HG02588 (cell line): ENCODE results near the gene GPBAR1.
"Not testable (repeated sequence)": the region's sequence is repeated elsewhere in the genome, so short reads cannot be mapped to it uniquely, and the experiment has no call there.

Source experiments
- ATAC-seq: cut with Tn5 transposase; IDR thresholded peaks from one replicate; pipeline ENCODE4 v1.9.1; 2021; ENCODE audit warnings: mild to moderate bottlenecking, moderate library complexity; ENCODE audit not compliant: unreplicated experiment

The GPBAR1 gene

DNA sequence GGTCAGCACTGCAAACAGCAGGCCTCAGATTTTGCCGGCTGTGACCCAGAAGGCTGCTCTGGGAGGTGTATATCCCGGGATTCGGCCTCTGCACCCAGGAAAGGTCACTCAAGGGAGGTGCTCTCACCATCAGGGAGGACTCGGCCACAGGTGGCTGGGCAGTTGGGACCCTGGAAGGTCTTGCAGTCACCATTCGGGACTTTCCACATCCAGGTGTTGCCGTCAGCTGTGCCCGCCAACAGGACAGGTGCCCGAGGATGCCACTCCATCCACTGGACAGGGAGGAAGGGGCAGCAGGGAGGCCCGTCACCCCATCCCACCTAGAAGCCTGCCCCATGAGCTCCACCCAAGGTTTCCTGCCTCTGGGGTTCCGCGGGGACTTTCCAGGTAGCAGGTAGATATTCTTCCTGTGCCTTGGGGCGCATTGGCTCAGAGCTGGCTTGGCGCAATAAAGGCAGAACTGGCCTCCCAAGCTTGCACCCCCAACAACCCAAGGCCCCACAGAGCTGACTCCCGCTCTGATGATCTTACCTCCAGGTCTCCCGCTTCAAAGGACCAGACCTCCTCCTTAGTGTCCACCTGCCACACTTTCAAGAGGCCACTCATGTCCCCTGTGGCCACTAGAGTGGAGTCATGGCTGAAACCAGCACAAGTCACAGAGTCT is 5.6 kb downstream of the GPBAR1 start:
- ATAC-seq: no peak

DNA sequence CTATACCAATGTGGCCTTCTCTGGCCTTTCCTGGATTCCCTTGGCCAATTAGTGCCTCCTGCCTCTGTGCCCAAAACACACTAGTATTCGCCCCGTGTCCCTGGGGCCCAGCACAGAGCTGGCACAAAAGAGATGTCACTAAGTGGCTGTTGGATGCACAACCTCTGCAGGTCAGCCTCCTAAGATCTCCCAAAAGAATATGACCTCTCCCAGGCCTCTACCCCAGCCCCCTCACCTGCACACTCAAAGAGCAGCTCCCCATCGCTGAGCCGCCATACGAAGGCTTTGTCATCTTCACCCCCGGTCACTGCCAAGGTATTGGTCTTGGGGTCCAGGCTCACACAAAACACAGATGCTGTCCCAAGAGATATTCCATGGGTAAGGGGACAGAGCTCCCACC is 6.4 kb downstream of the GPBAR1 start:
- ATAC-seq: no peak

DNA sequence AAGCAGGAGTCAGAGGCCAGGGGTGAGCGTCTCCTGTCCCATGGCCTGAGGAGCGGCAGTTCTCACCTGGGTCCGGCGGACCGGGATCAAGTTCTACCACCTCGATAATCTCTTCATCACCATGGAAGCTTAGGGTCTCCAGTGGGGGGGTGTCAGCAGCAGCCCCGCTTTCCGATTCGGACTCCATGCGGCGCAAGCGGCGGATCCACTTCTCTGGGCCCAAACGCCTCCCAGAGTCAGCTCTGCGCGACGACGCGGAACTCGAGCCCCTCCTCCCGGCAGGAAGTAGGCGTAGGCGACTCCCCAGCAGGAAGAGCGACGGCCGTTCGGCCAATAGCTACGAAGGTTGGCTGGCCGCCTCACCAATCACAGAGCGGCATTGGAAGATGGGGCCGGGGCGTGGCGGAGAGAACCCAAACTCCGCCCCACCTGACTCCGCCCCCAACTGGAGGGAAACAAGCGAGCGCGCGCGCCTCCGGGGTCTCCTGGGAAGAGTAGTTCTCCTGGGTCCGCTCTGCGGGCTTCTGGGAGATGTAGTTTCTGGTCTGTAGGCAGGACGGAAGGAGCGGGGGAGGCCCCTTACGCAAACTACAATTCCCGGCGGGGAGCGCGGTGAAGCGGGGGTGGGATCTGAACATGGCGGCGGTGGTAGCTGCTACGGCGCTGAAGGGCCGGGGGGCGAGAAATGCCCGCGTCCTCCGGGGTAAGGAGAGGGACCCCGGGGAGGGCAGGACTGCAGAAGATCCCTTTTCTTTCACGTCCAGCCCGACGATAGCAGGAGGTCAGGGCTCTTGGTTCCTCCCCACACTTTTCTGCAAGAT is 9.3 kb downstream of the GPBAR1 start, which contains the start of the genes AAMP and PNKD:
AAMP (minus strand) TSS at position 238 of the 821 bp plus-strand sequence; CDS start at position 187, 51 bp downstream.
PNKD (plus strand) TSS at position 620 of the 821 bp plus-strand sequence; CDS start at position 637, 17 bp downstream.
- peak; percentile 85 for ATAC-seq

DNA sequence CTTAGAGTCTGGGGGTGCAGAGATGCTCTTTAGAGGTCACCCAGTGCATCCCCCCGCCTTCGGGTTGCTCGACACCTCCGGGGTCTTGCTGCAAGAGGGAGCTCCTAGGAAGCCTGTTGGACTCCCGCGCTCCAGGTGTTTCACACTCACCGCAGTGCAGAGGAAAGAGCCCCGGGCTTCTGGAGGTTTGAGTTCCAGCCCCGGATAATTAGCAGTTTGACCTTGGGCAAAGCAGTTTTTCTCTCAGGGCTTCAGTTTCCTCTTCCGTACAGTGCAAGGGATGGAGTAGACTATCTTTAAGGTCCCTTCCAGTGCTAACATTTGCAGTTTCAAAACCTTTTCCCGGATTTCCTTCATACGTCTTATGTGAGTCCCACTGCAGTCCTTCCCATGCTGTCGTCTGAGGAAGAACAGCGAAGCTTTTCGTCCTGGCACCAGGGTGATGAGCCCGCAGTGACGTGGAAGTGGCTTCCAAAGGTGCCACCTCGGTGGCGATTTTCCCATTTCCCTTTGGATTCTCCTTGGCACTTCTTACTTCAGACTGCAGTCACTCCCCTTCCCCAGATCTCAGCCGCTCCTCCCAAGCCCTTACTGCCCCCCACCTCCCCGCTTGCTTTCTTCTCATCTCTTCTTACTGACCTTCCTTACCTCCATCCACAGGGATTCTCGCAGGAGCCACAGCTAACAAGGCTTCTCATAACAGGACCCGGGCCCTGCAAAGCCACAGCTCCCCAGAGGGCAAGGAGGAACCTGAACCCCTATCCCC is 10.1 kb downstream of the GPBAR1 start:
- no peak for ATAC-seq

DNA sequence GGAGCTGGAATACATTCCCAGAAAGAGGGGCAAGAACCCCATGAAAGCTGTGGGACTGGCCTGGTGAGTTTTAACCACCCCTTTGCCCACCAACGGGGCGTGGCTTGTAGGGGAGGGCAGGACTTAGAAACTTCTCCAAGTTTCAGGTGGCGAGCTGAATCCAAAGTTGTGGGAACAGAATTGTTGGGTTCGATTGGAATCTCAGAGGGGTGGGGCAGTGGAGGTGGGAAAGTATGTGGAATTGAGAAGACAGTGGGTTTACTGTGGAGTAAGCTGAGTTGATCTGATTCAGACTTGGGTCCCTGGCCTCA is 10.6 kb downstream of the GPBAR1 start:
- no peak for ATAC-seq

DNA sequence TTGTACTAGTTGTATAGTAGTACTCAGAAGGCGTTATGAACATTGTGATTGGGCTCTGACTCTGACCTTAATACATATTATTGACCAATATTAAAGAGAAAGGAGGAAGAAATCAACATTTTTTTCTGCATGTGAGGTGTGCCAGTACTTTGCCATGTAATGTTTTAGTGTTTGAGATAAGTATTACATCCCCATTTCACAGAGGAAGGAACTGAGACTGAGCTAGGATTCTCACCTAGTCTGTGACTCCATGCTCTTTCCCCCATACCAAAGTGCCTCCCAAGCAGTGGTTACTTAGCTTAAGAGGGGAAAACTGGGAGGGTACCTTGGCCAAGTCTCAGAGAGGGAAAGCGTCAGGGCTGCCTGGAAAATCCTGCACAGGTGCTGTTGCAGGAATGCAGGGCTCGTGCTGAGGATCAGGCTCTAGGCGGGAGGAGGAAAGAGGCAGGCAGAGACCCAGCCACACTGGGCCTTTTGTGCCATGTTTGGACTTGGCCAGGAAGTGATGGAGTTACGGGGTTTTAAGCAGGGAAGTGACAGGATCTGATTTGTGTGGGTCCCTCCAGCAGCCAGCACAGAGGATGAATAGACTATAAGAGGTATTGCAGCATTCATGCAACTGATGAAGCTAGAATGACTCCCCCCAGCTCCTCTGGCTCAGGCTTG is 11.2 kb downstream of the GPBAR1 start:
- no peak for ATAC-seq

DNA sequence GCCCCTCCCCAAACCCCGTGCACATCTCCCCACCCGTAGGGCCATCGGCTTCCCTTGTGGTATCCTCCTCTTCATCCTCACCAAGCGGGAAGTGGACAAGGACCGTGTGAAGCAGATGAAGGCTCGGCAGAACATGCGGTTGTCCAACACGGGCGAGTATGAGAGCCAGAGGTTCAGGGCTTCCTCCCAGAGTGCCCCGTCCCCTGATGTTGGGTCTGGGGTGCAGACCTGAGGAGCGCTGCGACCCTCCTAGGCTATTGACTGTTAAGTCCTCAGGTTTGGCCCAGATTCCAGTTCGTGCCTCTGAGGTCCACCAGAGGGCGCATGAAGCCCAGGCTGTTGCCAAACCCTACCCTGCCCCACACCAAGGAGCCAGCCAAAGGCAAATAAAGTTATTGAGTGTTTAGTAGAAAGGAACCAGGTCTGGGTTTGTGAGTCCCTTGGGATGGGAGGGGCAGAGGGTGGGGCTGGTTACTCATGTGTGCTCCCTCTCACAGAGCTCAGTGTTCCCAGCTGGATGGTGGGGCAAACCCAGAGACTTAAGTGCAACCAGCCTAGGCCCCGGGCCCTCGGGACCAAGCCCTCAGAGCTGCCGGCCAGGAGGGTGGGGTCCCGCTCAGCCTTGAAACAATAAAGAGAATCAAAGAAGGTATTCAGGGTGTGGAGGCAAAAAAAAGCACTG is 11.9 kb downstream of the GPBAR1 start:
- peak; percentile 21 for ATAC-seq

DNA sequence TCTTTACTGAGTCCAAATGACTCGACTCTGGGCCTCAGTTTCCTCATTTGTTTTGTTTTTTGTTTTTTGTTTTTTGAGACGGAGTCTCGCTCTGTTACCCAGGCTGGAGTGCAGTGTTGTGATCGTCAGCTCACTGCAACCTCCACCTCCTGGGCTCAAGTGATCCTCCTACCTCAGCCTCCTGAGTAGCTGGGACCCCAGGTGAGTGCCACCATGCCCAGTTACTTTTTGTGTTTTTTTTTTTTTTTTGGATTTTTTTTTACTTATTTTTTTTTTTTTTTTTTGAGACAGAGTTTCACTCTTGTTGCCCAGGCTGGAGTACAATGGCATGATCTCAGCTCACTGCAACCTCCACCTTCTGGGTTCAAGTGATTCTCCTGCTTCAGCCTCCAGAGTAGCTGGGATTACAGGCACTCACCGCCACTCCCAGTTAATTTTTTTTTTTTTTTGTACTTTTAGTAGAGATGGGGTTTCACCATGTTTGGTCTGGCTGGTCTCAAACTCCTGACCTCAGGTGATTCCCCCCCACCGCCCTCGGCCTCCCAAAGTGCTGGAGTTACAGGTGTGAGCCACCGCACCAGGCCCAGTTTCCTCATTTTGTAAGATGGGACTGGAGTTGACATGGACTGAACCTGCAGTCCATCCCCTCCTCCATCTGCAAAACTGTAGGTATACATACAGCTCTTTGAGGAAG is 12.5 kb downstream of the GPBAR1 start:
- not testable (repeated sequence) for ATAC-seq

DNA sequence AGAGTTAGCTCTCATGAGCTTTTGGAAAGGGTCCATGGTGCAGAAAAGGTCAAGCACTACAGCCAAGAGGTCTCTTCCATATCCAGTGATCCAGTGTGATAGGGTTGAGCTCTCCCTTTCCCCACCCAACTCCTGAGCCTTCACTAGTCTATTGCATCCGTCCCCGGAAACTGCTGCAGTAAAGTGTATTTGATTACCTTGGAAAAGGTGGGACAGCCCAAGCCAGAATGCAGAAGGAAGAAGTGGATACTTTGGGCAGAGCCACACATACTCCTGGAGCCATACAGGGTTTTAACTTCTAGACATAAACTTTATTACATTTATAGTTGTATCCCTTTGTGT is 13.1 kb downstream of the GPBAR1 start:
- ATAC-seq: no peak

DNA sequence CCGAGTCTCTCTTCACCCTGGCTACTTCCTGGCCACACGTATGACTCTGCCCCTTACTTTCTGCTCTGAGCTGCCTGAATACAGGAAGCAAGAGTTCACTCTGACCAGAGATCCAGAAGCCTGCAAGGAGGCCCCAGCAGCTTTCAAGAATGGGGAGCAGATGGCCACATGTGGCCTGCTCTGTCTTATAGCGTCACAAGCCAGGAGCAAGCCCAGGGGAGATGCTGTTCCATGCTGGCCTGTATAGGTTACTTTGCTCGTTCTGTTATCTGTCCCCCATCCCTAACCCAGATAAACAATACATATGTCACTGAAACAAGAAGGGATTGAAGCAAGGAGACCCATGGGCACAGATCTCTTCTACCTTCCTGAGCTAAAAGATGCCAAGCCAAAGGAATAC is 13.8 kb downstream of the GPBAR1 start:
- ATAC-seq: no peak

DNA sequence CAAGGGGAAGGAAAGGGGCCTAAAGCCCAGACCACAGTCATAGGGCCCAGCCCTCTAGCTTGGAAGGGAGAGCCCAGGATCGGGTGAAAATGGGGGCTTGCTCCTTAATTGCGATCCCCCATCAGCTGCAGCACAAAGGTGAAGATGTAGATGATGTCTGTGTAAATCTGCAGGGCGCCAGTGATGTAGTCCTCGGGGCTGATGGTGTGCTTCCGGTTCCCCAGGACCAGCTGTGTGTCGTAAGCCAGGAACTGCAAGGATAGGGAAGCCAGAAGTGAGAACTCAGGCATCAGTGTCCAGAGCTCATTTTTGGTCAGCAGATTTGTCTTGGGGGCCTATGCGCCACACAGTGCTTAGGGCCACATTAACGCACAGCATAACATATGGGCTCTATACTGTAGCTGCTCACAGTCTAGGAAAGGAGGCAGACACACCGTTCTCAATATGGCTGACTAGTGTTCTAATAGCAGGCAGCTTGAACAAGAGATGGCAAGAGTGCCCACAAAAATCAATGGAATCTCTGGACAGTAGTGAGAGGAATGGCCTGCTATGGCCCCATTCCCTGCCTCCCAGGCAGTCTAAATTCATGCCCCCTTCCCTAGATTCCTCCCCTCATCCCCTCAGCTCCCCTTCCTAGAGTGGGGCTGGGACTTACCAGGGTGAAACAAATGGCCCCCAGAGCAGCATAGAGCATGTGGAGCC is 14.7 kb downstream of the GPBAR1 start:
- no peak for ATAC-seq

DNA sequence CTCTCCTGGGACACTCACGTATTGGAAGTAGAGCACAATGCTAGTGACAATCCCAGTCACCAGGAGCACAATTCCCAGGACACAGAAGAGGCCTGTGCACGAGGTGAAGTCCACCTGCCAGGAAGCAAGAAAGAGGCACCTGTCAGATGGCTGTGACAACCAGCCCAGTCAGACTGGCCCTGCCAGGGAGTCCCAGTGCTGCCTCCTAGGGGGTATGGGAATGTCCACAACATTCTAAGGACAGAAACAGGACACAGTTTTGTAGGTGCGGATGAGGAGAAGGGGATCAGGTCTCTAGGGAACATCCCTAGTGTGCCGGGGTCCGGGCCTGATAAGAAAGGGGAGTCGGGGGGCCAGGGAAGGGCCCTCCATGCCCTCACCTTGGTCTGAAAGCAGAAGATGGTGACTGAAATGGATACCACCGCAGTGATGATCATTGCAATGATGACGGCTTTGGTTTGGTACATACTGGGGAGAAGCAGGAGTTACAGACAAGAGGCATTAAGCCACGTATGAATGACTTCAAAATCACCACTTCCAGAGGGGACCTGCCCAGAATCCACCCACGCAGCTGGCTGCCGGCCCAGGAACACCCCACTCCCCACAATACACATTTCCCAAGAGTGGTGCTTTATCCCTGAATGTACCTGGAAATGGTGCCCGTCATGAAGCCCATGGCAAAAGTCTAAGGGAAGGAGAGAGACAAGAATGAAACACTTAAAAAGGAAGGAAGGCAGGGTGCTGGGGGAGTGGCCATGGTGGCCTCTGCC is 16.4 kb downstream of the GPBAR1 start:
- ATAC-seq: no peak

DNA sequence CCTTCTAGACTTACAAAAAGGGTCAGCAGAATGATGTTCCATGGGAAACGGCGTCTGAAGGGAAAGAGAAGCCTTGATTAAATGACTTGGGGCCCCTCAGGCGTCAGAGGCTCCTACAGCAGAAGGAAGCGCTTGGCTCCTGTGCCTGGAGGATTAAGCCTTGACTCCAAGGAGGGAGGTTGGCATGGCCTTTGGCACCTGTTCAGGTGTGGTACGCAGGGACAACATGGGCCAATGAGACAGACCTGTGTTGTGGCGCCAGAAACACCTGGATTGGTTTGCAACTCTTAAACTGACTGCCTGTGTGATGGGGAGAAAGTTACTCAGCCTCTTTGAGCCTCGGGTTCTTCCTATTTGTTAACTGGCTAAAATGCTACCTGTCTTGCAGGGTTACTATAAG is 17.1 kb downstream of the GPBAR1 start:
- ATAC-seq: no peak

DNA sequence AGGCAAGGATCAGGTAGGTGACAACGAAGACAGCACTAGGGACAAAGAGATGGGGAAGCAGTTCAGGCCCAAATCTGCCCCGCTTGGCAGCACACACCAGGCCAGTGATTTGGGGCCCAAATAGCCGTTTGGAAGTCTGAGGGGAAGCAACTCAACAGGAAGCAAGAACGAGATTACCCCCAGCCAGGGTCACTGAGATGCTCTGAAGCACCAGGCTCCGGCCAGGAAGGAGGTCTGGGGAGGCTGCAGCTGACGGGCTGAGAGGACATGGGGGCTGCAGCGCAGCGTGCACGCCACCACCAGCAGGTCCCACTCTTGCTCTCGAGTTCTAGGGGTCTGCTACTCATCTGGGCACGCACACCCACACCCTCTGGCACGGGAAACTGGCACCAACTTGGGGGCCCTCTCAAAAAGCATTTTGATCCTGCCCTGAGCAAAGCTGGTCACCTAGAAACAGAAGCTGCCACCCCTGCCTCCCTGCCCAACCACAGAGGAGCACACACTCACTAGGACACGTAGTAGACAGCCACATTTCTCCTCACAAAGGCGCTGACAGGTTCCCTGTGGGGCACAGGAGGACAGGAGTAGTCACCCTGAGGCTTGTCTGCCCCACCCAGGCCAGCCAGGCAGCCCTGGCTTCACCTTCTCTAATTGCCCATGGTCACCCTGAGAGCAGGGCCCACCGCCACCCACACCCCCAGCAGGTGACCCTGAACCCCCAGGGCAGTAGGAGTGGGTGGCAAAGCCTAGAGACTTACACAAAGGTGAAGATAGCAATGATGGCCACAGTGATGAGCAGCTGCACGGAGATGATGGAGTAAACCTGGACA is 17.9 kb downstream of the GPBAR1 start:
- no peak for ATAC-seq

DNA sequence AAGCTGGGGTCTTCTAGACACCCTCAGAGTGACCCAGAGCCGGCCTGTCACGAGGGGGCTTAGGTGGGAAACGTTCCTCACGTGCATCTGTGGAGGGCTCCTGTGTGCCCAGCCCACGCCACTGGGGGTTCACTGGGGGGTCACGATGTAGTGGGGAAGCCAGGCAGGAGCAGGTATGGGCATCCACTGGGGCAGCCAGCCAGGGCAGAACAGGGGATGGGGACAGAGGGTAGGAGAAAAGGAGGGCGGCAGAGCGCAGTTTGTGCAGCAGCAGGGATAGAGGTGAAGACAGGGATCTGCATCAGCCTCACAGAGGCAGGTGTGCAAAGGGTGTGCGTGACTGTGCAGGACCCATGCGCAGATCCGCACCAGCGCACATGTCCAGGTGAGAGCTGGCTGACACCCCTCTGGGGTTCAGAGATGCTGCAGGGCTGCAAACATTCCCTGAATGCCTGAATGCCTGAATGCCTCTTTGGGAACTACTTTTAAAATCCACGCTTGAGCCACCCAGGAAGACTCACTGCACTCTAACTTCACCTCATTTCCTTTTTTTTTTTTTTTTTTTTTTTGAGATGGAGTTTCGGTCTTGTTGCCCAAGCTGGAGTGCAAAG is 19.6 kb downstream of the GPBAR1 start:
- ATAC-seq: no peak

DNA sequence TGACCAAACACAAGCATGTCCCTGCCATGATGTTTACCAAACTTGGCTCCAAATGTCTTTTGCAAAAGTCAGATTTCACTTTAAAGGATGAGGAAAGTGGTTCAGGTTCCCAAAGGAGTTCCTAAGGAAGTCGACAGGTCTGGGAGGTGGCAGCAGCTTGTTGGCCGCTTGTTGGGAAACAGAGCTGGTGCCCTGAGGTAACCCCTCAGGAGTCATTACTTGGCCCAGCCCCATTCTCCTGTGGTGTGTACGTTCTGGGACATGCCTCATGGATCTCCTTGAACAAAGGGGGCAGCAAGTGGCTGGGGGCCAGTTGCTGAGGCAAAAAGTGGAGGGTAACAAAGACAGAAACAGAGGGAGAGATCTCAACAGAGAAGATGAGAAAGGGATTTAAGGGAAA is 20.6 kb downstream of the GPBAR1 start:
- no peak for ATAC-seq

DNA sequence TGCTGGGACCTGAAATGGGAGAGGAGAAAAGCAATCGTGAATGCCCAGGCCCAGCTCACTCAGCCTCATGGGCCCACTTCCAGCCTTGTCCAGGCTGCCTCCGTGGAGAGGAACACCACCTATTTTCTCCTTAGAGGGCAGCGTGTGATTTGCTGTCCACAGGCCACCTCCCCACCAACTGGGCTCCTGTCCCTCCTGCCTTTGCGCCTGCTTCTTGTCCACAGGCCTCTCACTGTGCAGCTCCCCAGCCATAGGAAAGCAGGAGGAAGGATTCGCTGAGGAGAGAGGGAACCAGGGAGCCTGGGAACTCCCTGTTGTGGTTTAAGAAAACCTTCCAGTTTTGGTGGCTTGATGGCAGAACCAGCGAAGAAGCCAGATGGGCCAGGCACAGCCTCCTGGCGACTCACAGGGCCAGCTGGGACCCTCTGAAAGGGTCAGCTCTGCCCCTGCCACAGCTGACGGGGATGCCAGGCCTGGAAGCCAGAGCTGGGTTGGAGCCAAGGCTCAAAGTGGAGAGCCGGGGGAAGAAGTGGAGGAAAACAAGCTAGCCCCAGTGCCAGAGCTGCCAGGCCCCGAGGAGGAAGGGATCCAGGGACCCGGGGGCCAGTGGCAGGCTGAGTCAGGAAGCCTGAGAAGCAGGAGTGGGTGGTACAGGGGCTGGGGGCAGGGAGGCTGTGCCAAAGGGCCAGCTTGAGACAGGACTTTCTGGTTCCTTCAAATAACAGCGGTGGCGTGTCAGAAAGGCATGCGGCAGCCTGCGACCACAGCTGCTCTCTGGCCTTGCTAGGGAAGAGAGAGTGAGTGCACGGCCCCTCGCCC is 21.6 kb downstream of the GPBAR1 start:
- no peak for ATAC-seq
